ENCODE measurements around the gene GPC4.
"Not testable (repeated sequence)": the region's sequence is repeated elsewhere in the genome, so short reads cannot be mapped to it uniquely, and the experiment has no call there.

The GPC4 gene

DNA sequence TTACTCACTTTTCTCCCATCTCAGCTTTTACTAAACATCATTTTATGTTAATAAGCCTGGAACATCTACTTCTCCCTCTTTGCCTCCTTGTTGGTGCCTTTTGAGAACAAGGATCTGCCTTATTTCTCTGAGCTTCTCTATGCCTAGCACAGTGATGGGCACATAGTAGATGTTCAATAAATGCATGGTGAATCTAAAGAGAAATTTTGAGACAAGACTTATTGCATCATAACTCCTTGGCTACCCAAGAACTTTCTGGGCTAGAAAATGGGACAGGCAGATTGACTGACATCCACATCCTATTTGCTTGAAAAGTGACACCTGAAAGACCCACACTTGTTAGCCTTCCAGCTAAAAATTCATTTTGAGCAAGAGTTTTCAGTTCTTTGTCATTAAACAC lies 109.9 kb downstream of the GPC4 start:
- DNase-seq (ENCODE audit: low spot score): no peak

DNA sequence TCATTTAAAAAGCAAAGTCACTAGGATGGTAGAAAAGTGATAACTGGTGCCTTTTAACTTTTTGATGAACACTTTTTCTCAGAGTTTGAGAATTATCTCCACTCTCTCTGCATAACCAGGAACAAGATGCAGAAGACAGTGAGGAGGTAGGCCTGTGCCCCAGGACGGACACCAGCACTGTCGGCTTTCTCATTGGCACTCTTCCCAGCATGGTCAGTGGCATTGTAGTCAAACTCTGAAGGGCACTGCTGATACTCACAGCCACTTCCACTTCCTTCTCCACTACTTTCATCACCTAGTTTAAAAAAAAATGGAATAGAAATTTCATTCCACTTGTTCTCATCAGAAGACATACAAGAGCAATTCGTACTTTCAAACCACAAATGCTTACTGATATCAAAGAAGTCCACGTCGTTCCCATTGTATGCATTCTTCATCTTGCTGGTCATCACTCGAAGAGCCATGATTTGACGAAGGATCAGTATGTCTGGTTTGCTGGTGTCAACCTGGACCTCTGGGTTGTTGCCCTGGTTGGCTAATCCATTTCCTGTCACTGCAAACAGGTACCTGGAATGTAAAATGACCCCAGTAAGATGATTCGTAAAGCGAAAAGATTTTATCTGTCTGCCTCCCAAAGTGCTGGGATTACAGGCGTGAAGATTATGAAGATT lies 112.4 kb downstream of the GPC4 start:
- no peak for DNase-seq (ENCODE audit: low spot score)

- DNase-seq (ENCODE audit: low spot score): no peak
Observed at GRCh38 chrX:133300591-133300990, 114.7 kb downstream of the GPC4 start.

DNA sequence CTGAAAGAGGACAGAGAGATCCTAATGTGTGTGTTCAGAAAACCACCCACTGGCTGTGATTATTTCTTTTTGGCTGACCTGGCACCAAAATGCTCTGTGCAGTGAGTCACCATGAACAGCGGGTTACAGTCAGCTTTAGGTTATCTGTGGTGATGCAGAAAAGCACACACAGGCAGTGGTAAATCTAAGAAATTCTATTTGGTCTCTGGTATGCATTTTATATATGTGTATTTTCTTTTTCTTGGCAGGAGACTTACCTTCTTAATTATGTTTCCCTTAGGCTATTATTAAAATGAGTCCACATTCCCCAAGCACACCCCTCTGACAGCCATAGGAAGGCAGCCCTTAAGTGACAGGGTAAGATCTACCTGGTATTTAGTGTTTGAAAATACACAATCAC lies 118.0 kb downstream of the GPC4 start:
- no peak for DNase-seq (ENCODE audit: low spot score)

DNA sequence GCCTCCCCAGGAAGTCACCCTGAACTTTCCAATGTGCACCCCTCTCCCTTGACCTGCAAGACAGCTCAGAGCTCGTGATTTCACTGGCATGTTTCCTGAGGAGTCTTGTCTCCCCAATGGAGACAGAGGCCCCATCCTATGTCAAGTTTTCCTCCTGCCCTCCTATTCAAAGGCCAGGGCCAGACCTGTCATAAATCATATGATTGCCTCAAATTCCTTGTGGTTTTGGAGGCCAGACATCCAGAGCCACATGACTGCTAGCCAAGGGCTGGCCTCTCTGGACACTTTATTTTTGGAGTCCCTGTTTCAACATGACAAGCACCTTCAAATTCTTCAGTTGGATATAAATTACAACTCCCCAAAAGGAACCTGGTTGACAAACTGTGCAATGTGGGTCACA lies 121.2 kb downstream of the GPC4 start:
- no peak for DNase-seq (ENCODE audit: low spot score)

- DNase-seq (ENCODE audit: low spot score): no peak
Observed at GRCh38 chrX:133290076-133290475, 125.2 kb downstream of the GPC4 start.

- no peak for DNase-seq (ENCODE audit: low spot score)
Observed at GRCh38 chrX:133287860-133288259, 127.4 kb downstream of the GPC4 start.

DNA sequence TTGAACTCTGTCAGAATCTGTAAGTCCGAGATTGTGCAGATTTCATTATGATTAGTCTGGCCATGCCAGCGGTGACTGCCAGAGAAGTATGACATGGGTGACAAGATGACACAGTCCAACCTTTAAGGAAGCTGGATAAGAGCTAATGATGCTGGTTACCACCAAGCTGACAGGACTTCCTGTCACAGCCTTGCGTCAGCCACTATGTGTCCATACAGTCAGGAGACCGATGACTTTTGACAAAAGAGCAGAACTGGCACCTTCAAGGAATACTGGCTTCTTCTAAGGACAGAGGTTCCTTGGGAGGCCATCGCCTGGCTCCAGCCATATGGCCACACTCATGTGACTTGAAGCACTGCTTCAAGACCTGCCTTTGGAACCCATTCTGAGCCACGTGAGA lies 129.9 kb downstream of the GPC4 start:
- DNase-seq (ENCODE audit: low spot score): no peak

GRCh38 chrX:133279112-133279730 lies 136.1 kb downstream of the GPC4 start:
- not testable (repeated sequence) for DNase-seq (ENCODE audit: low spot score)

GRCh38 chrX:133273180-133273579 lies 142.1 kb downstream of the GPC4 start:
- DNase-seq (ENCODE audit: low spot score): no peak

DNA sequence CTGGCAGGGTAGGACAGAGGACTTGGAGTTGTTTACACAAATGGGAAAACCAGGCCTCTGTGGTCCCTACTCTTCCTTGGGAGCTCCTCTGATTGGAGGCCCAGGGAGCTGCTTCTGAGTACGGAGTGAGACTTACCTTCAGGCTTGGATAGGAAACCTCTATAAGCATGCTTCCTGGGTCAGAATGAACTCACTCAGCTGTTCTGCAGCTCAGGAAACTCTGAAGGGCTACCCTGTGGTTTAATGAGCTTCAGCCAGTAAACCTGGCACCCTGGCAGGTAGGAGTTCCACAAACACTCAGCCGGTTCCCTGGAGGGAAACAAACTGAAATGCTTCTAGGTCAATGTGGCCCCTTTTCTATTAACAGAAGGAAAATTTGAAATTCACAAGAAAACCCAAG lies 146.1 kb downstream of the GPC4 start:
- DNase-seq (ENCODE audit: low spot score): no peak

DNA sequence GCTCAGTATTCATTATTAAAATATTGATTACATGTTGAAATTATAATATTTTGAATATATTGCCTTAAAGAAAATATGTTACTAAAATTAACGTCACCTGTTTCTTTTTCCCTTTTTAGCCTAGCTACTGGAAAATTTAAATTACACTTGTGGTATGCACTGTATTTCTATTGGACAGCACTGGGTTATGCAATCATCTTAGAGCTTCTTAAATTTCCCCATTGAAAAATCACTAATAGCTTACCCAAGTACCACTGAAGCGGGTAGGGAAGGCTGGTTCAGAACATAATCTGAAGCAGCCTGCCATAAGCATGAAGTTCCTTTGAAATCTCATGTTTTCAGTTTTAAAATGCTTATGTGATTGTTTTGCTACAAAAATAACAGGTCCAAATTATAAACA lies 147.7 kb downstream of the GPC4 start:
- no peak for DNase-seq (ENCODE audit: low spot score)

GRCh38 chrX:133265331-133265730 lies 150.0 kb downstream of the GPC4 start:
- peak; percentile 74 for DNase-seq (ENCODE audit: low spot score)

- no peak for DNase-seq (ENCODE audit: low spot score)
Observed at GRCh38 chrX:133258481-133258880, 156.8 kb downstream of the GPC4 start.

DNA sequence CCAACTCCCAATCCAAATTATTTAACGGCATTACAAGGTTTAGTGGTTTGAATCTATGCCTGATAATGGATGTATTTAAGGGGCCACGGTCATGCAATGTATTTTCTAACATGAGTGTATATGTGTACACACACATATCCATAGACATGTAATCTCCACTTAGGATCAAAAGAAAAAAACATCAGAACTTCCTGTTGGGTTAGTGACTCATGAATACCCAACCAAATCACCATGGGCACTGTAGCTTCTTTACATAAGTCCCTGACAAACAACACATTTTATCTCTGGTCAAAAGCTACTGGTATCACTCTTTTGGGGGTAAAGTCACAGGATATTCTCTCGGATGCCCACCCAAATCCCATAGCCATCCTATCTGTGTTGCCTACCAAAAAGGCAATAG lies 160.6 kb downstream of the GPC4 start:
- DNase-seq (ENCODE audit: low spot score): no peak

- no peak for DNase-seq (ENCODE audit: low spot score)
Observed at GRCh38 chrX:133251204-133251603, 164.1 kb downstream of the GPC4 start.

DNA sequence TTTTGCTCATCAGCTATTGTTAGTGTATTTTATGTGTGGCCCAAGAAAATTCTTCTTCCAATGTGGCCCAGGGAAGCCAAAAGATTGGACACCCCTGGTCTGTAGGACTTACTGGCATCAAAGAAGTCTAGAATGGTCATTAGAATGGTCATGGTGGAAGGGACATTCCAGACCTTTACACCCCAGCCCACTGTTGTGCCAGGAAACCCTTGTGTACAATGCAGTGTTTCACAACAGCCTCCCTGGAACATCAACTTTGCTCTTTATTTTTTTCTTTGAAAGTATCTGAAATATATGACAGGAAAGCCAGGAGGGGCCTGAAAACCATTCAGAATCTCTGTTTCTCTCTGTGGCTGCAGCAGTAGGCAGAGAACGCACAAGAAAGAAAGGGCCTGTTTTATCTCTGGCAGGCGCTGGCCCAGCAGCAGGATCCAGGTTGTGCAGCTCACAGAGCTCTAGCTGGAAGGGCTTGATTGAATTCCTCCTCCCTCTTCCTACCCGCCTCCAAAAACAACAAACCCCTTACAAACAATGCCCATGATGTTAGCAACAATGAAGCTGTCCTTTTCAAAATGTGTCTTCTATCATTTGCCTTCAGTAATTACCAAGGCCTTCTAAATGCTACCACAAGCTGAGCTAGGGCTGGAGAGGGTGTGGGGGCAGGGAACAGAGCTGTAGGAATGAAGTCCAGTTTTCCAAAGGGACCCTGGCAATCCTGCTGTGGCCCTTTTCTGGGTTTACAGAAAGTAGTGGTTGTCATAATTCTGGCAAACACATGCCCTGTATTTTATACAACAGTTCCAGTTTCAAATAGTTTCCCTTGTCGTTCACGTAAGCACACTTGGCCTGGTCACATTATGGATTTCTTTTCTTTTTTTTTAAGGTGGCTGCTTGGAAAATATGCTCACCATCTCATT lies 164.8 kb downstream of the GPC4 start:
- DNase-seq (ENCODE audit: low spot score): no peak

Data from cerebellar cortex (tissue), 1 donor.